ENCODE results near the gene OPA1. TPM values are rescaled to one million over a fixed set of nuclear protein-coding genes. Genes with fewer than 3 reads are reported as not detected.

The OPA1 gene
- total RNA-seq, 1 experiment from 2014 or later, result 115 TPM

DNA sequence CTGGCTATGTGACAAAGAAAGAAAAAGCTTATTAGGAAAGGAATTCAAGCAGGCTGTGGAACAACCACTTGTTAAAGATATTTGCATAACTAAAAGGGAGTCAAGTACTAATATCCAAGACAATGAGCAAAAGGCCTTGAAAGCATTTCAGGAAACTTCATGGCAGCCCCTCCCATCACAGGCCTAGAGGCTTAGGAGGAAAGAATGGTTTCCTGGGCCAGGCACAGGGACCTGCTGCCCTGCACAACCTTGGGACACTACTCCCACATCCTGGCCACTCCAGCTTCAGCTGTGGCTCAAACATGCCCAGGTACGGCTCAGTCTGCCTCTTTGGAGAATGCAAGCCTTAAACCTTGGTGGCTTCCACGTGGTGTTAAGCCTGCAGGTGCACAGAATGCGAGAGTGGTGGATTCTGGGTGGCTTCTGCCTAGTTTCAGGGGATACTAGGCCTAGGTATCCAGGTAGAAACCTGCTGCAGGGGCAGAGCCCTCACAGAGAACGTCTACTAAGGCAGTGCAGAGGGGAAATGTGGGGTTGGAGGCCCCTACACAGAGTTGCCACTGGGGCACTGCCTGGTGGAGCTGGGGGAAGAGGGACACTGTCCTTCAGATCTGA, 121.6 kb downstream of the OPA1 start:
- Mint-ChIP-seq H3K4me3 (ENCODE audit: low read depth, unreplicated experiment) (no peak overlapping the region), H3K27me3 (ENCODE audit: unreplicated experiment) (no peaks in the 10 kb centered on the region), H3K9me3 (ENCODE audit: low read depth, unreplicated experiment) (peaks cover 16% of the 10 kb centered on the region), H3K36me3 (ENCODE audit: insufficient read depth, unreplicated experiment) (no peaks in the 10 kb centered on the region), H3K27ac (ENCODE audit: unreplicated experiment) (no peak overlapping the region), H3K4me1 (ENCODE audit: low read depth, unreplicated experiment) (no peaks in the 10 kb centered on the region)
- DNase-seq, result no peak
- intact Hi-C loops (cut with micrococcal nuclease; ENCODE audit: unreplicated experiment), result no loop called here
- CTCF ChIA-PET, result interaction anchor here (0.7 kb wide), 2 partner anchors 27 to 261 kb away, joined by 4 to 7 read pairs; no protein-coding TSS in a partner anchor
- TF ChIP-seq, protein P1, sequence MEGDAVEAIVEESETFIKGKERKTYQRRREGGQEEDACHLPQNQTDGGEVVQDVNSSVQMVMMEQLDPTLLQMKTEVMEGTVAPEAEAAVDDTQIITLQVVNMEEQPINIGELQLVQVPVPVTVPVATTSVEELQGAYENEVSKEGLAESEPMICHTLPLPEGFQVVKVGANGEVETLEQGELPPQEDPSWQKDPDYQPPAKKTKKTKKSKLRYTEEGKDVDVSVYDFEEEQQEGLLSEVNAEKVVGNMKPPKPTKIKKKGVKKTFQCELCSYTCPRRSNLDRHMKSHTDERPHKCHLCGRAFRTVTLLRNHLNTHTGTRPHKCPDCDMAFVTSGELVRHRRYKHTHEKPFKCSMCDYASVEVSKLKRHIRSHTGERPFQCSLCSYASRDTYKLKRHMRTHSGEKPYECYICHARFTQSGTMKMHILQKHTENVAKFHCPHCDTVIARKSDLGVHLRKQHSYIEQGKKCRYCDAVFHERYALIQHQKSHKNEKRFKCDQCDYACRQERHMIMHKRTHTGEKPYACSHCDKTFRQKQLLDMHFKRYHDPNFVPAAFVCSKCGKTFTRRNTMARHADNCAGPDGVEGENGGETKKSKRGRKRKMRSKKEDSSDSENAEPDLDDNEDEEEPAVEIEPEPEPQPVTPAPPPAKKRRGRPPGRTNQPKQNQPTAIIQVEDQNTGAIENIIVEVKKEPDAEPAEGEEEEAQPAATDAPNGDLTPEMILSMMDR (IDR thresholded peaks at IDR 0.05; ENCODE audit: unreplicated experiment), result no peak
- BruUV-seq (replicated peaks), result no TSS peak

DNA sequence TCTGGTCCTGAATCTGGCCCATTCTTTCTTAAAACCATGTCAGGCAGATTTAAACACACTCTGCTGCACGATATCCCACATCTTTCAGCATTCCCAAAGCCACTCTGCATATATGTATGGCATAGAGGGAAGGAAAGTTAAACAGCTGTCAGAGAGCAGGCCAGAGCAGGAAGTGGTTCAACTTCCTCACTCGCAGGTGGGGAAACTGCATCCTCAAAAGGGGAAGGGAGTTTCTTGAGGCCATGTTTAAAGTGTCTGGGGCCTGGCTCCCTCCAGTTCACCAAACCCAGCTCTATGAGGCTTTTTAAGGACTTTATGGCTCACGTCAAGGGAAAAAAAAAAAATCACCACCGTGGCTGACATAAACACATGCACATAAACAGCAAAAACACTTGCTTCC, 123.1 kb downstream of the OPA1 start:
- H3K4me1 Mint-ChIP-seq (ENCODE audit: low read depth, unreplicated experiment), result no peaks in the 10 kb centered on the region
- H3K27me3 Mint-ChIP-seq (ENCODE audit: unreplicated experiment), result no peaks in the 10 kb centered on the region
- TF ChIP-seq, protein P1 (IDR thresholded peaks at IDR 0.05; ENCODE audit: unreplicated experiment), result no peak
- no peaks in the 10 kb centered on the region for H3K36me3 Mint-ChIP-seq (ENCODE audit: insufficient read depth, unreplicated experiment)
- no peak overlapping the region for H3K4me3 Mint-ChIP-seq (ENCODE audit: low read depth, unreplicated experiment)
- DNase-seq, result no peak
- intact Hi-C loops (cut with micrococcal nuclease; ENCODE audit: unreplicated experiment), result no loop called here
- CTCF ChIA-PET, result no interaction called here
- H3K27ac Mint-ChIP-seq (ENCODE audit: unreplicated experiment), result no peak overlapping the region
- no TSS peak for BruUV-seq (replicated peaks)
- peaks cover 16% of the 10 kb centered on the region for H3K9me3 Mint-ChIP-seq (ENCODE audit: low read depth, unreplicated experiment)

DNA sequence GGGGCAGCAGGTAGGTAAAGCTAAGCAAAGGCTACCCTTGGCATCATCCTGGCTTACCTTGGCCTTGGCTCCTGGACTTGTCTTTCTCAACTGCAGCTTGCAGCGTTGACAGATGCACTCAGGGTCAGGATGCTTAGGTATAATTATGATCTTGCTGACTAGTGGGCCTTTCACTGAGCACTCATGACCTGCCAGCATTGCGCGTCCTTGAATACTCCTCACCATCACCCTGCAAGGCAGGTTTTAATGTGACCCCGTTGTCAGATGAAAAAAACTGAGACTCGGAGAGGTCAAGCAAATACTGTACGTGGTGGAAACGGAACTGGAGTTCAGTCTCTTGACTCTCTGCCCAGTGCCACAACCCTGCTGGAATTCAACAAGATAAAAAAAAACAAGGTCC, 126.7 kb downstream of the OPA1 start:
- no peak overlapping the region for H3K4me3 Mint-ChIP-seq (ENCODE audit: low read depth, unreplicated experiment)
- no TSS peak for BruUV-seq (replicated peaks)
- peaks cover 6% of the 10 kb centered on the region for H3K9me3 Mint-ChIP-seq (ENCODE audit: low read depth, unreplicated experiment)
- H3K4me1 Mint-ChIP-seq (ENCODE audit: low read depth, unreplicated experiment), result no peaks in the 10 kb centered on the region
- DNase-seq, result no peak
- H3K27ac Mint-ChIP-seq (ENCODE audit: unreplicated experiment), result no peak overlapping the region
- CTCF ChIA-PET, result no interaction called here
- H3K36me3 Mint-ChIP-seq (ENCODE audit: insufficient read depth, unreplicated experiment), result no peaks in the 10 kb centered on the region
- TF ChIP-seq, protein P1 (IDR thresholded peaks at IDR 0.05; ENCODE audit: unreplicated experiment), result no peak
- intact Hi-C loops (cut with micrococcal nuclease; ENCODE audit: unreplicated experiment), result no loop called here
- no peaks in the 10 kb centered on the region for H3K27me3 Mint-ChIP-seq (ENCODE audit: unreplicated experiment)

DNA sequence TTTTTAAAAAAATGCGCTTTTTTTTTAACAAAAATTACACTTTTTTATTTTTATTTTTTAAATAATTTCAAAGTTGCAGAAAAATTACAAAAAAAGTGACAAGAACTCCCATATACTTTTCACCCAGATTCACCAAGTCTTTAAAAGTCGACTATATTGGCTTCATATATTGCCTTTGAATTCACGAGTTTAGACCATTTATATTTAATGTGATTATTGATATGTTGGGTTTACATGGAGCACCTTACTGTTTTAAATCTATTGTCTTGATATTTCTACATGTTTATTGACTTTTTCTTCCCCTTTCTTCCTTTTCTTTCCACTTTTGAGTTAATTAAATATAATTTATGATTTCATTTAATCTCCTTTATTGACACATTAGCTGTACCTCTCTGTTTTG, 127.2 kb downstream of the OPA1 start:
- Mint-ChIP-seq H3K27ac (ENCODE audit: unreplicated experiment) (no peak overlapping the region), H3K36me3 (ENCODE audit: insufficient read depth, unreplicated experiment) (no peaks in the 10 kb centered on the region), H3K4me1 (ENCODE audit: low read depth, unreplicated experiment) (no peaks in the 10 kb centered on the region), H3K9me3 (ENCODE audit: low read depth, unreplicated experiment) (peaks cover 6% of the 10 kb centered on the region), H3K27me3 (ENCODE audit: unreplicated experiment) (no peaks in the 10 kb centered on the region), H3K4me3 (ENCODE audit: low read depth, unreplicated experiment) (no peak overlapping the region)
- CTCF ChIA-PET, result interaction anchor here (0.6 kb wide), 1 partner anchor 874 kb away, joined by 6 read pairs; no protein-coding TSS in a partner anchor
- DNase-seq, result no peak
- TF ChIP-seq, protein P1 (IDR thresholded peaks at IDR 0.05; ENCODE audit: unreplicated experiment), result no peak
- intact Hi-C loops (cut with micrococcal nuclease; ENCODE audit: unreplicated experiment), result no loop called here
- BruUV-seq (replicated peaks), result no TSS peak

Data from Calu3 (cell line).